ENCODE data around the gene CSNK1E.
A peak's percentile ranks its signal among the peaks of the same experiment; 100 is the strongest.

Gene CSNK1E

GRCh38 chr22:38251341-38251692, 65.9 kb downstream of the CSNK1E start:
- Histone ChIP-seq H3K36me3 (ENCODE audit: control insufficient read depth, insufficient read depth, low read length, severe bottlenecking) (peaks cover 12% of the 10 kb centered on the region), H3K9me3 (ENCODE audit: control insufficient read depth, low read length) (no peaks in the 10 kb centered on the region), H3K4me1 (ENCODE audit: control insufficient read depth, insufficient read depth, low read length) (peaks cover 32% of the 10 kb centered on the region), H3K9ac (ENCODE audit: low read length) (no peak overlapping the region), H3K4me3 (ENCODE audit: low read length) (no peak overlapping the region), H3K27me3 (replicated peaks; ENCODE audit: control insufficient read depth, insufficient read depth, low read length) (no peaks in the 10 kb centered on the region)
- no peak for DNase-seq (ENCODE audit: low read depth)

GRCh38 chr22:38250643-38251340, 66.4 kb downstream of the CSNK1E start:
- Histone ChIP-seq H3K36me3 (ENCODE audit: control insufficient read depth, insufficient read depth, low read length, severe bottlenecking) (peaks cover 18% of the 10 kb centered on the region), H3K9me3 (ENCODE audit: control insufficient read depth, low read length) (no peaks in the 10 kb centered on the region), H3K9ac (ENCODE audit: low read length) (no peak overlapping the region), H3K4me3 (ENCODE audit: low read length) (no peak overlapping the region), H3K4me1 (ENCODE audit: control insufficient read depth, insufficient read depth, low read length) (peaks cover 35% of the 10 kb centered on the region), H3K27me3 (replicated peaks; ENCODE audit: control insufficient read depth, insufficient read depth, low read length) (no peaks in the 10 kb centered on the region)
- no peak for DNase-seq (ENCODE audit: low read depth)

- Histone ChIP-seq H3K4me1 (ENCODE audit: control insufficient read depth, insufficient read depth, low read length) (peaks cover 32% of the 10 kb centered on the region), H3K9me3 (ENCODE audit: control insufficient read depth, low read length) (no peaks in the 10 kb centered on the region), H3K4me3 (ENCODE audit: low read length) (no peak overlapping the region), H3K36me3 (ENCODE audit: control insufficient read depth, insufficient read depth, low read length, severe bottlenecking) (peaks cover 23% of the 10 kb centered on the region), H3K9ac (ENCODE audit: low read length) (no peak overlapping the region), H3K27me3 (replicated peaks; ENCODE audit: control insufficient read depth, insufficient read depth, low read length) (no peaks in the 10 kb centered on the region)
- no peak for DNase-seq (ENCODE audit: low read depth)
Measured at GRCh38 chr22:38249803-38250642, 67.2 kb downstream of the CSNK1E start.

- Histone ChIP-seq H3K9ac (ENCODE audit: low read length) (no peak overlapping the region), H3K4me3 (ENCODE audit: low read length) (no peak overlapping the region), H3K36me3 (ENCODE audit: control insufficient read depth, insufficient read depth, low read length, severe bottlenecking) (peaks cover 30% of the 10 kb centered on the region), H3K9me3 (ENCODE audit: control insufficient read depth, low read length) (no peaks in the 10 kb centered on the region), H3K4me1 (ENCODE audit: control insufficient read depth, insufficient read depth, low read length) (peaks cover 32% of the 10 kb centered on the region), H3K27me3 (replicated peaks; ENCODE audit: control insufficient read depth, insufficient read depth, low read length) (no peaks in the 10 kb centered on the region)
- DNase-seq (ENCODE audit: low read depth) = no peak
Measured at GRCh38 chr22:38249301-38249700, 67.9 kb downstream of the CSNK1E start.

GRCh38 chr22:38248280-38248679, 69.0 kb downstream of the CSNK1E start:
- no peak overlapping the region for H3K9ac ChIP-seq (ENCODE audit: low read length)
- H3K4me1 ChIP-seq (ENCODE audit: control insufficient read depth, insufficient read depth, low read length) = peaks cover 36% of the 10 kb centered on the region
- H3K27me3 ChIP-seq (replicated peaks; ENCODE audit: control insufficient read depth, insufficient read depth, low read length) = no peaks in the 10 kb centered on the region
- H3K36me3 ChIP-seq (ENCODE audit: control insufficient read depth, insufficient read depth, low read length, severe bottlenecking) = peaks cover 40% of the 10 kb centered on the region
- H3K4me3 ChIP-seq (ENCODE audit: low read length) = no peak overlapping the region
- DNase-seq (ENCODE audit: low read depth) = no peak
- no peaks in the 10 kb centered on the region for H3K9me3 ChIP-seq (ENCODE audit: control insufficient read depth, low read length)

GRCh38 chr22:38247713-38248112, 69.5 kb downstream of the CSNK1E start:
- DNase-seq (ENCODE audit: low read depth) = no peak
- peaks cover 44% of the 10 kb centered on the region for H3K36me3 ChIP-seq (ENCODE audit: control insufficient read depth, insufficient read depth, low read length, severe bottlenecking)

GRCh38 chr22:38246692-38247091, 70.5 kb downstream of the CSNK1E start:
- no peaks in the 10 kb centered on the region for H3K27me3 ChIP-seq (replicated peaks; ENCODE audit: control insufficient read depth, insufficient read depth, low read length)
- DNase-seq (ENCODE audit: low read depth) = no peak
- H3K4me3 ChIP-seq (ENCODE audit: low read length) = no peak overlapping the region

More at GRCh38 chr22:38247713-38248112, 69.5 kb downstream of the CSNK1E start:
- no peak overlapping the region for H3K4me3 ChIP-seq (ENCODE audit: low read length)
- H3K27me3 ChIP-seq (replicated peaks; ENCODE audit: control insufficient read depth, insufficient read depth, low read length) = no peaks in the 10 kb centered on the region
- H3K4me1 ChIP-seq (ENCODE audit: control insufficient read depth, insufficient read depth, low read length) = peaks cover 37% of the 10 kb centered on the region
- no peak overlapping the region for H3K9ac ChIP-seq (ENCODE audit: low read length)
- no peaks in the 10 kb centered on the region for H3K9me3 ChIP-seq (ENCODE audit: control insufficient read depth, low read length)

GRCh38 chr22:38246046-38246658, 71.1 kb downstream of the CSNK1E start:
- no peaks in the 10 kb centered on the region for H3K27me3 ChIP-seq (replicated peaks; ENCODE audit: control insufficient read depth, insufficient read depth, low read length)
- no peak overlapping the region for H3K4me3 ChIP-seq (ENCODE audit: low read length)
- H3K9ac ChIP-seq (ENCODE audit: low read length) = peak overlapping the region; percentile 49
- H3K9me3 ChIP-seq (ENCODE audit: control insufficient read depth, low read length) = no peaks in the 10 kb centered on the region
- no peak for DNase-seq (ENCODE audit: low read depth)
- H3K4me1 ChIP-seq (ENCODE audit: control insufficient read depth, insufficient read depth, low read length) = peaks cover 38% of the 10 kb centered on the region
- peaks cover 44% of the 10 kb centered on the region for H3K36me3 ChIP-seq (ENCODE audit: control insufficient read depth, insufficient read depth, low read length, severe bottlenecking)

More at GRCh38 chr22:38246692-38247091, 70.5 kb downstream of the CSNK1E start:
- no peaks in the 10 kb centered on the region for H3K9me3 ChIP-seq (ENCODE audit: control insufficient read depth, low read length)
- H3K4me1 ChIP-seq (ENCODE audit: control insufficient read depth, insufficient read depth, low read length) = peaks cover 39% of the 10 kb centered on the region
- peaks cover 44% of the 10 kb centered on the region for H3K36me3 ChIP-seq (ENCODE audit: control insufficient read depth, insufficient read depth, low read length, severe bottlenecking)
- peak overlapping the region; percentile 49 for H3K9ac ChIP-seq (ENCODE audit: low read length)

- Histone ChIP-seq H3K4me1 (ENCODE audit: control insufficient read depth, insufficient read depth, low read length) (peaks cover 43% of the 10 kb centered on the region), H3K9ac (ENCODE audit: low read length) (no peak overlapping the region), H3K27me3 (replicated peaks; ENCODE audit: control insufficient read depth, insufficient read depth, low read length) (no peaks in the 10 kb centered on the region), H3K9me3 (ENCODE audit: control insufficient read depth, low read length) (no peaks in the 10 kb centered on the region), H3K4me3 (ENCODE audit: low read length) (no peak overlapping the region), H3K36me3 (ENCODE audit: control insufficient read depth, insufficient read depth, low read length, severe bottlenecking) (peaks cover 44% of the 10 kb centered on the region)
- no peak for DNase-seq (ENCODE audit: low read depth)
Measured at GRCh38 chr22:38244106-38244505, 73.1 kb downstream of the CSNK1E start.

- H3K9me3 ChIP-seq (ENCODE audit: control insufficient read depth, low read length) = no peaks in the 10 kb centered on the region
- no peaks in the 10 kb centered on the region for H3K27me3 ChIP-seq (replicated peaks; ENCODE audit: control insufficient read depth, insufficient read depth, low read length)
- DNase-seq (ENCODE audit: low read depth) = no peak
- no peak overlapping the region for H3K4me3 ChIP-seq (ENCODE audit: low read length)
- H3K9ac ChIP-seq (ENCODE audit: low read length) = no peak overlapping the region
- peaks cover 52% of the 10 kb centered on the region for H3K4me1 ChIP-seq (ENCODE audit: control insufficient read depth, insufficient read depth, low read length)
- H3K36me3 ChIP-seq (ENCODE audit: control insufficient read depth, insufficient read depth, low read length, severe bottlenecking) = peaks cover 44% of the 10 kb centered on the region
Measured at GRCh38 chr22:38243007-38243765, 74.0 kb downstream of the CSNK1E start.
